Ectodermal cell (in vitro differentiated cells): ENCODE results near the gene VAMP8.

Experiments used
- H3K27ac ChIP-seq: 2 replicates; pipeline ENCODE4 v1.7.0; 2013; ENCODE audit warnings: mild to moderate bottlenecking, low read depth, low read length; ENCODE audit not compliant: insufficient read depth, poor library complexity, severe bottlenecking
- H3K27me3 ChIP-seq: 2 replicates; pipeline ENCODE4 v1.7.0; 2013; ENCODE audit warnings: mild to moderate bottlenecking, low read length; ENCODE audit not compliant: insufficient read depth, control insufficient read depth, poor library complexity, severe bottlenecking
- H3K36me3 ChIP-seq: one replicate; pipeline ENCODE4 v1.7.0; 2013; ENCODE audit warnings: low read length; ENCODE audit not compliant: control insufficient read depth, insufficient read depth
- H3K4me1 ChIP-seq: one replicate; pipeline ENCODE4 v1.7.0; 2013; ENCODE audit warnings: low read length; ENCODE audit not compliant: control insufficient read depth, insufficient read depth
- H3K4me3 ChIP-seq: 2 replicates; pipeline ENCODE4 v1.7.0; 2013; ENCODE audit warnings: low read depth, low read length, control low read depth; ENCODE audit not compliant: insufficient read depth
- H3K9me3 ChIP-seq: 2 replicates; pipeline ENCODE4 v1.7.0; 2013; ENCODE audit warnings: mild to moderate bottlenecking, low read length, moderate library complexity; ENCODE audit not compliant: control insufficient read depth
- WGBS, 2 experiments: methylation state at CpG; one replicate each; pipeline ENCODE4 v1.1.7; 2013; ENCODE audit warnings: missing lambda C conversion rate in 2 of 2; 5-methylcytosine and 5-hydroxymethylcytosine counted together

VAMP8 gene

DNA sequence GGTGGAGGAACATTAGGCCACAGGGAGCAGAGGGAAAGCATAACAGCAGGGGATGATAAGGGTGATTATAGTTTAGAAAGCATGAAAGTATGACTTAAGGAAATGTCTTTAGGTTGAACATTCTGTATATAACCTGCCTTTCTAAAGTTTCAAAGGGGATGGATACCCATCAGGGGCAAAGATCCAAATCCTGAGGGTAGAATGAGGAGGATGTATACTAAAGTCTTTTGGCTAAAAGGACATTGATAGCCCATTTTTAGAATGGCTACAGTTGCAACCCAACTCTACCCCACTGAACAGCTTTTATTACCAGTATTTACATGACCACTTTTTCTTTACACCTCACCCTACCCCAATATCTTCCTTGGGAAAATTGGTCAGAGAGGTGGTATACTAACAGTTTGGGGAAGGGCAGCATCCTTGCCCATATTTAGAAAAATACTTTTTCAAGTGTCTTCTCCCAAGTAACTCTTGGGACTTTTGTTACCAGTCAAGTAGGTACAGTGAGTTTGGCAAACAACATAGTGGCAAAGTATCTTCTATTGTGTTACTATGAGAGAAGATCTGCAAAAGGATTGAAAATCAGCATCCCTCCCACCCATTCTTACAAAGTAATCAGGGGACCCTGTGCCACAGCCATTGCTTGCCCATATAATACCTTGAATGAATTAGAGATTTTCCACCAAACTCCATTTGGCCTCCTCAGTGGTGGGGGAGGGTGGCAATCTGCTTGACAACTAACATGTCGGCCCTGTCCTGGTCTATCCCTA, 30.1 kb upstream of the VAMP8 start:
- 86 to 100% methylated on average over 1 of the region's 1 CpG for WGBS, 2 experiments

DNA sequence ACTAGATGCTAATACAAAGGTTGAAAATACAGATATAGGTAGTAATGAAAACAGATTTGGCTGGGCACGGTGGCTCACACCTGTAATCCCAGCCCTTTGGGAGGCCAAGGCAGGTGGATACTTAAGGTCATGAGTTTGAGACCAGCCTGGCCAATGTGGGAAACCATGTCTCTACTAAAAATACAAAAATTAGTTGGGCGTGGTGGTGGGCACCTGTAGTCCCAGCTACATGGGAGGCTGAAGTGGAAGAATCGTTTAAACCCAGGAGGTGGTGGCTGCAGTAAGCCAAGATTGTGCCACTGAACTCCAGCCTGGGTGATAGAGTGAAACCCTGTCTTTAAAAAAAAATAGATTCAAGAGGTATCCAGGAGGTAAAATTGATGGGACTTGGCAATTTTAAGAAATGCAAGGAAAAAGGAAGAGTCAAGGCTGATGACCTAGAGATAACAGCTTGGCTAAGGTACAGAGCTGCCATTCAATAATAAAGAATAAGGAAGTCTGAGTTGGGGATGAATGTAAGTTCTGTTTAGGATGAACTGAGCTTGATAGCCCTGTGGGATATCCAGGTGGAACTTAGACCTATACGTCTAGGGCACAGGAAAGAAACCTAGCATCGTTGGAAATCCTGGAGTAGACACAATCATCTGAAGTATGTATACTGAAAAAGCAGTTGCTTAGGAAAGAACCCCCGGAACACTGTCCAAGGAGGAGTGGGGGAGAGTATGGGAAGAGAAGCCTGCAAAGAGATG, 29.4 kb upstream of the VAMP8 start:
- Histone ChIP-seq H3K4me1 (no peaks in the 10 kb centered on the region), H3K27ac (no peak overlapping the region), H3K4me3 (no peak overlapping the region), H3K36me3 (peaks cover 38% of the 10 kb centered on the region), H3K27me3 (no peaks in the 10 kb centered on the region), H3K9me3 (no peaks in the 10 kb centered on the region)
- 95% methylated on average over 6 of the region's 6 CpGs for WGBS, 2 experiments

More for the DNA sequence above, 30.1 kb upstream of the VAMP8 start:
- no peaks in the 10 kb centered on the region for H3K27me3 ChIP-seq
- H3K4me3 ChIP-seq: no peak overlapping the region
- peaks cover under 1% of the 10 kb centered on the region for H3K4me1 ChIP-seq
- no peaks in the 10 kb centered on the region for H3K9me3 ChIP-seq
- H3K27ac ChIP-seq: no peak overlapping the region
- H3K36me3 ChIP-seq: peaks cover 40% of the 10 kb centered on the region

DNA sequence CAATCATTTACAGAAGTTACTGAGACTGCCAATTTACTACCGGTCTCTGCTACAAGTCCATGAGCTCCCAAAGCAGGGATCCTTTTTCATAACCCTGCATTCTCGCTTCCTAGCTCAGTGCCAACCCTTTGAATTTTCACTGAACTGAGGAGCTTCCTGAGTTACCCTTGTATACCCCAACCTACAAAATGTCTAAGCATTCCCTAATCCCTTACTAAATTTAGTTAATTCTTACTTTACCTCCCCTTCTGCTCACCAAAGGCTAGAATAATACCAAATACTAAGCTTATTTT, 28.8 kb upstream of the VAMP8 start:
- Histone ChIP-seq H3K4me1 (no peaks in the 10 kb centered on the region), H3K4me3 (no peak overlapping the region), H3K27ac (peak overlapping the region; percentile 16), H3K36me3 (peaks cover 33% of the 10 kb centered on the region), H3K27me3 (no peaks in the 10 kb centered on the region), H3K9me3 (no peaks in the 10 kb centered on the region)
- WGBS, 2 experiments: 93 to 94% methylated on average over 2 of the region's 2 CpGs

DNA sequence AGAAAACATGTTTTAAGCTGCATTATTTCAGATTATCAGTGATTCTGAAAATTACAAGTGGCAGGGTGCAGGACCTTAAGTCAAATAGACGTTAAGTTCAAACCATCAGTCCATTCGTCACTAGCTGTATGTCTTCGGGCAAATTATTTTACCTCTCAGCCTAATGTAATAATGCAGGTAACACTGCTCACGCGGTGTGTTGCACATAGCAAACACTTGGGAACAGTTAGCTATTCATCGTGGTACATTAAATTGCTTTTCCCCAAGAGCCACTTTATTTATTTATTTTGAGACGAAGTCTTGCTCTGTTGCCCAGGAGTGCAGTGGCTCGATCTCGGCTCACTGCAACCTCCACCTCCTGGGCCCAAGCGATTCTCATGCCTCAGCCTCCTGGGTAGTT, 28.3 kb upstream of the VAMP8 start:
- Histone ChIP-seq H3K9me3 (no peaks in the 10 kb centered on the region), H3K27ac (no peak overlapping the region), H3K4me1 (no peaks in the 10 kb centered on the region), H3K4me3 (no peak overlapping the region), H3K27me3 (no peaks in the 10 kb centered on the region), H3K36me3 (peaks cover 37% of the 10 kb centered on the region)
- WGBS, 2 experiments: 94 to 96% methylated on average over 10 of the region's 10 CpGs

DNA sequence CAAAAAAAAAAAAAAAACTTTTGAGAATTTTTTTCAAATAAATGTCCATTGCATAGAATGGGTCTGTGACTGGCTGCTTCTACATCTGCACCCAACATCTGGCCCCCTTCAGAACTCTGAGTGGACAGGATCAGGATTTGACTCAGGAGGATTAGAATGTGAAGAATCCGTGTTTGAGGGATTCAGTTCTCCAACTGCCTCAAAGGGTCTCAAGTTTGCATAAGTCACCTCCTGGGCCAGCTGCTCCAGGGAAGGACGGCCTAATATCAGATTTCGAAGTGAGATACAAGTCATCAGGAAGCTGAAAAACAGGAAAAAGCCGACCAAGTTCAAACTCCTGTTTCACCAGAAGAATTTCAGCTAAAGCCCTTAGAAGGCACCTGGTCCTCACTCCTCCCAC, 27.6 kb upstream of the VAMP8 start:
- H3K27me3 ChIP-seq: no peaks in the 10 kb centered on the region
- peaks cover 33% of the 10 kb centered on the region for H3K36me3 ChIP-seq
- H3K4me1 ChIP-seq: no peaks in the 10 kb centered on the region
- no peaks in the 10 kb centered on the region for H3K9me3 ChIP-seq
- WGBS, 2 experiments: 74 to 81% methylated on average over 4 of the region's 4 CpGs
- H3K27ac ChIP-seq: no peak overlapping the region
- H3K4me3 ChIP-seq: no peak overlapping the region

DNA sequence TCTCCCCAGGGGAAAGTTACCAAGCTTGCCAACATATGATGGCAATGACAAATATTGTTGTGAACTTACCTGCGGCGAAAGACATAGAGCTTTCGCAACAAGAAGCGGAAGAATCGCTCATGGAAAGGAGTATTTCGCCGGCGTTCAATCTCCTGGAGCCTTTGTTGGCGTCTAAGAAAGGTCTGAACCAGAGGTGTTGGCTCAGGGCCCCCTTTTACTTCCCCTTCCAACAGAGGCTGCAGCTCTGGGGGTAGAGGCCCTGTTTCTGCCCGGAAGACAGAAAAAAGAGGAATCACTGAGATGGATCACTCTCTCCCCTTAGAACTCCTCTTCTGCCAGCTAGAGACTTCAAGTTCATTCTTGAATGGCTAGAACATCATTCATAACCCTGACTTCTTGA, 26.9 kb upstream of the VAMP8 start:
- 95% methylated on average over 10 of the region's 10 CpGs for WGBS, 2 experiments
- Histone ChIP-seq H3K27ac (no peak overlapping the region), H3K36me3 (peaks cover 30% of the 10 kb centered on the region)

DNA sequence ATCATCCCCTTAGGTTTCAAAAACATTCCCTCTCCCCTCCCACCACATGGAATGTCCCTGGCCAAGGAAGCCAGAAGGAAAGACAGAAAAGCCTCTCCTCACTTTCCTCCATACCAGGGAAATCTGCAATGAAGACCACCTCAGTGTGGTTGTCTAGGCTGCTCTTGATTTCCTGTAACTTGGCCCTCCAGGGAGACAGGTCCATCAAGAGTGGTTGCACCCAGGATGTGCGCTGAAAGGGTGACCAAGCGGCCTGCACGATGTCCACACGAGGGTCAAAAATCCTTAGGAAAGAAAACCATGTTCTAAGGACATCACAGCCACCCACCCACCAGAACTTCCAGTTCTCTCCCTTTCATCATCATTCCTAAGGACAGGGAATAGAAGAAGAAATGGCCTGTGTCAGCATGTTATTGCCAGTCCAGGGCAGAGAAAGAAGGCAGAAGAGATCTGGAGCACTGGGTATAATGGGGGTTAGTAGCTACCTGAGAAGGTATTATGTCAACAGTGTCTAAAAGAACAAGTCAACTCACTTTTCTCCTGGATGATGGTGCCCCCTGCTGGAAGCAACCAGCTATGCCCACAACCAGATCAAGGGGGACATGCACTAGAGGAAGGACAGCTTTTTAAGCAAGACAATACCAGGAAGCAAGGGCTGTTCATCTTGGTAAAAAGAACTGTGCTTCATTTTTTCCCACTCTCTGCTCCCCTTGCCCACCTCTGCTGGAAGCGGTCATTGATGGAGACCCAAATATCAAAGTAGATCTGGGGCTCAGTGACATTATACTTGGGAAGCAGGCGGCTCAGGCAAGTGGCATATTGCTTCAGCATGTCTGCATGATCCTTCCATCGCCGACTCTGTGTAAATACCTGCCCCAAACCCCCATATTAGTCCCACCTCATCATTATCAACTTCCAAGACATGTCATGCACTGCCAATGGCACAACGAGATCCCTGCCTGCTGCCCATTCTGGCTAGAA, 25.4 kb upstream of the VAMP8 start:
- Histone ChIP-seq H3K4me3 (no peak overlapping the region), H3K4me1 (no peaks in the 10 kb centered on the region), H3K9me3 (no peaks in the 10 kb centered on the region), H3K27me3 (no peaks in the 10 kb centered on the region), H3K27ac (no peak overlapping the region), H3K36me3 (peaks cover 29% of the 10 kb centered on the region)
- WGBS, 2 experiments: 85 to 88% methylated on average over 9 of the region's 9 CpGs

More for the DNA sequence above, 26.9 kb upstream of the VAMP8 start:
- H3K9me3 ChIP-seq: no peaks in the 10 kb centered on the region
- no peaks in the 10 kb centered on the region for H3K27me3 ChIP-seq
- H3K4me1 ChIP-seq: no peaks in the 10 kb centered on the region
- no peak overlapping the region for H3K4me3 ChIP-seq

DNA sequence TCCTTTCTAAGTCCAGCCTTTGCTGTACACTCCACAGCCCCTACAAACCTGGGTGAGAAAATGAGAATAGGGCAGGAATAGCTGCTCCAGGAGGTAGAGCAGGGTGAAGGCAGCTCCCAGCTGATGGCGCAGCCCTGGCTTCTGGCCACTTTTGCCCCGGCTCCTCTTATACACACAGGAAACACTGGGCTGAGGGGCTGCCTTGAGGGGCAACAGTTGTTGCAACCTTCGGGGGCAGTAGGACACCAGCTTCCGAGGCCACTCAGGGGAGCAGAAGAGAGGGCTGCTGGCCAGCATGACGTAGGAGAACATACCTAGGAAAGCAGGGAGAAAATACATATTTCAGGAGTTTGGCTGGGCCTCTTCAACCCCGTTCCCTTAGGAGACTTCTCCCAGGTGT, 24.2 kb upstream of the VAMP8 start:
- Histone ChIP-seq H3K36me3 (peaks cover 29% of the 10 kb centered on the region), H3K27me3 (no peaks in the 10 kb centered on the region), H3K4me3 (no peak overlapping the region), H3K27ac (no peak overlapping the region), H3K9me3 (no peaks in the 10 kb centered on the region), H3K4me1 (no peaks in the 10 kb centered on the region)
- WGBS, 2 experiments: 87% methylated on average over 6 of the region's 6 CpGs

DNA sequence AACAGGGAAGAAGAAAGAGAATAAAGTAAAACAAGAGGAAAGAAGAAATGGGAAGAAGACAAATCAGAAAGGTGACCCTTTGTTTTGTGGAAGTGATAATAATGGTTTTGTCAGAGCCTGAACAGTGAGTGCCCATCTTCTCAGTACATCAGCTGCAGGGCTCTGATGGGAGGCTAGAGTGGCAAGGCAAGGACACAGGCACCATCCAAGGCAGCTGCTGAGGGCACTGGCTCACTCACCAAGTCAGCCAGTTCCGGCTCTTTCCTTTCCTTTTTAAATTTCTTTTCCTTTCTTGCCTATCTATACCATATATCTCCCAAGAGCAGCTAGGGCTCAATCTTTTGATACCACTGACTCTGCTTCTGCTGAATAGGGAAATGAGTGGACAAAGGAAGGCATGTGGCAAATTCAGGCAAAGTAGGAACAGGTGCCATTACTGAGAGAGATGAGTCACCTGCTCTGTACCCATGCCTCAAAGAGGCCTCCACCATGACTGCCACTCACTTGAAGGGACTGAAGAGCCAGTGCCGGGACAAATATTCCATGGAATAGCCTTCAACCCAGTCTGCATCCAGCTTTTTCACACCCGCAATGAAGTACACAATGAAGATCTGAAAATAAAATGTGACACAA, 22.3 kb upstream of the VAMP8 start:
- H3K4me1 ChIP-seq: no peaks in the 10 kb centered on the region
- H3K36me3 ChIP-seq: peaks cover 29% of the 10 kb centered on the region
- WGBS, 2 experiments: 94 to 100% methylated on average over 3 of the region's 3 CpGs
- no peak overlapping the region for H3K27ac ChIP-seq
- no peaks in the 10 kb centered on the region for H3K27me3 ChIP-seq
- no peaks in the 10 kb centered on the region for H3K9me3 ChIP-seq
- H3K4me3 ChIP-seq: no peak overlapping the region
